Mesodermal cell (in vitro differentiated cells): ENCODE results near the gene DNM1.
"Not testable (repeated sequence)": the region's sequence is repeated elsewhere in the genome, so short reads cannot be mapped to it uniquely, and the experiment has no call there.

Experiments
- H3K27ac ChIP-seq: 2 replicates; pipeline ENCODE4 v1.7.0; 2013; ENCODE audit warnings: mild to moderate bottlenecking, low read depth, low read length, moderate library complexity; ENCODE audit not compliant: severe bottlenecking
- H3K36me3 ChIP-seq: 2 replicates; pipeline ENCODE4 v1.7.1; 2013; ENCODE audit warnings: mild to moderate bottlenecking, low read length, moderate library complexity; ENCODE audit not compliant: control insufficient read depth, insufficient read depth
- H3K4me1 ChIP-seq: one replicate; pipeline ENCODE4 v1.7.1; 2013; ENCODE audit warnings: mild to moderate bottlenecking, low read length; ENCODE audit not compliant: insufficient read depth, control insufficient read depth, poor library complexity, severe bottlenecking
- H3K4me3 ChIP-seq: 2 replicates; pipeline ENCODE4 v1.7.0; 2013; ENCODE audit warnings: low read length, control low read depth, mild to moderate bottlenecking; ENCODE audit not compliant: insufficient read depth, poor library complexity, severe bottlenecking; ENCODE audit errors: extremely low read depth
- H3K9me3 ChIP-seq: 2 replicates; pipeline ENCODE4 v1.7.1; 2013; ENCODE audit warnings: mild to moderate bottlenecking, low read length, moderate library complexity; ENCODE audit not compliant: control insufficient read depth
- WGBS, 2 experiments: methylation state at CpG; one replicate each; pipeline ENCODE4 v1.1.5; 2013; ENCODE audit warnings: missing lambda C conversion rate in 2 of 2; ENCODE audit not compliant: insufficient coverage in 2 of 2; 5-methylcytosine and 5-hydroxymethylcytosine counted together

DNM1 gene

DNA sequence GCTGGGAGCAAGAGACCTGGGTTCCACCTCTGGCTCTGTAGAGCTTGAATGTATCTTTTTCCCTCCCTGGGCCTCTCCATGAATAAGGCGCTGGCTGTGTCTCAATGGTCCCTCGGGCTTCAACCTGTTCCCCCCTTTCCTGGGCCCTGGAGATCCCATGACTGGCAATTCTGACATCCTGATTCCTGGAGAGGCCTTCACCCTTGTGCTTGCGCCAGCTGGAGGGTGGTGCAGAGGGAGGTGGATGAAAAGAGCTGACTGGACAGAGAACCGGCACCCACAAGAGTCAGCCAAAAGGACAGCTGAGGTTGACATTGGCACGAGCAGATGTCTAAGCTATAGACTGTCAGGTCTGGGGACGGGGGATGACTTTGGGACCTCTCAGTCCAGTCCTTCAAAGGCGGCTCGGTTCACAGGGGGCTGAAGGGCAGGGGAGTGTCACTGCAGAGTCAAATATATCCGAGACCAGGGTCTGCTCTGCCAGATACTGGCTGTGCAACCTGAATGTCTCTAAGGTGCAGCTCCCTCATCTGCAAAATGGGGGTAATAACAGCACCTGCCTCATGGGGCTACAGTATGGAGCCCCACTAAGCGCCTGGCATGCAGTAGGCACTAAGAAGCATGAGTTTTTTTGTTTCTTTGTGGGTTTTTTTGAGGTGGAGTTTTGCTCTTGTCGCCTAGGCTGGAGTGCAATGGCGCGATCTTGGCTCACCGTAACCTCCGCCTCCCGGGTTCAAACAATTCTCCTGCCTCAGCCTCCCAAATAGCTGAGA is 13.8 kb downstream of the DNM1 start:
- Histone ChIP-seq H3K36me3 (peaks cover 17% of the 10 kb centered on the region), H3K4me3 (no peak overlapping the region), H3K4me1 (peaks cover 14% of the 10 kb centered on the region), H3K9me3 (no peaks in the 10 kb centered on the region), H3K27ac (no peak overlapping the region)
- WGBS, 2 experiments: 94 to 97% methylated on average over 9 to 15 of the region's 16 CpGs

DNA sequence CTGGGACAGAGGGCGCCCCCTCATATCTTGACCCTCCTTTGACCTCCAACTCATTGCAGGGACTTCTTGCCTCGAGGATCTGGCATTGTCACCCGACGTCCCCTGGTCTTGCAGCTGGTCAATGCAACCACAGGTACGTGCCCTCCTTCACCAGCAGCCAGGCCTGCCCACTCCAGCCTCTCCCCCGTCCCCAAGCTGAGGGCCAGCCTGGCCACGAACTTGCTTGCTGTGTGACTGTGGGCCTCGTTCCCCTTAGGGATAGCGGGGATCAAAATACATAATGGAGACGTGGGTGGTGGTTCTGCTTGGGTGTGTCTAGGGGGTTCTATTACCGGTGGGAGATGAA is 15.0 kb downstream of the DNM1 start:
- Histone ChIP-seq H3K4me1 (peaks cover 14% of the 10 kb centered on the region), H3K36me3 (peaks cover 28% of the 10 kb centered on the region), H3K9me3 (no peaks in the 10 kb centered on the region), H3K27ac (no peak overlapping the region), H3K4me3 (no peak overlapping the region)
- WGBS, 2 experiments: 91 to 94% methylated on average over 7 to 8 of the region's 11 CpGs

DNA sequence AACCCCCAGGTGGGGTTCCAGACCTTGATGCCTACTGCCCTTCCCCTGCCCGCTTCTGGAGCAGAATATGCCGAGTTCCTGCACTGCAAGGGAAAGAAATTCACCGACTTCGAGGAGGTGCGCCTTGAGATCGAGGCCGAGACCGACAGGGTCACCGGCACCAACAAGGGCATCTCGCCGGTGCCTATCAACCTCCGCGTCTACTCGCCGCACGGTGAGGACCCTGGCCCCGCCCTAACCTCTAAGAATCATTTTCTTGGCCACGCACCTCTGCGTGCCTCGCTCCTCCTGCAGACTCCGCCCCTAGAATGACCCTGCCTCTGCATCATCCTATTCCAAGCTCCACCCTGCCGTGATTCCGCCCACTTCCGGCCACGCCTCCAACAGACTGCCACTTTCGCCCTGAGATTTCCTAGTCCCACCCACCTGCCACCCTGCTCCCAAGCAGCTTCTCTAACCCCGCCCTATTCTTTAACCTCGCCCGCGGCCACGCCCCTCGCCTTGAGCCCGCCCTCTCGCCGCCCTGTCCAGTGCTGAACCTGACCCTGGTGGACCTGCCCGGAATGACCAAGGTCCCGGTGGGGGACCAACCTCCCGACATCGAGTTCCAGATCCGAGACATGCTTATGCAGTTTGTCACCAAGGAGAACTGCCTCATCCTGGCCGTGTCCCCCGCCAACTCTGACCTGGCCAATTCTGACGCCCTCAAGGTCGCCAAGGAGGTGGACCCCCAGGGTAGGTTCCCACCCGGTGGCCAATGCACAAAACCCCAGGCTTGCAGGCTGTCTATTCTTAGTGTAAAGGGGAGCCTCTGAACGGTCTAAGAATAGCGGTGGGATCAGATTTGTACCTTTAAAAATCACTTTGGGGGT is 15.6 kb downstream of the DNM1 start:
- Histone ChIP-seq H3K36me3 (peaks cover 30% of the 10 kb centered on the region), H3K27ac (no peak overlapping the region), H3K4me1 (peaks cover 14% of the 10 kb centered on the region), H3K9me3 (no peaks in the 10 kb centered on the region), H3K4me3 (no peak overlapping the region)
- WGBS, 2 experiments: 60 to 63% methylated on average over 42 to 45 of the region's 47 CpGs

DNA sequence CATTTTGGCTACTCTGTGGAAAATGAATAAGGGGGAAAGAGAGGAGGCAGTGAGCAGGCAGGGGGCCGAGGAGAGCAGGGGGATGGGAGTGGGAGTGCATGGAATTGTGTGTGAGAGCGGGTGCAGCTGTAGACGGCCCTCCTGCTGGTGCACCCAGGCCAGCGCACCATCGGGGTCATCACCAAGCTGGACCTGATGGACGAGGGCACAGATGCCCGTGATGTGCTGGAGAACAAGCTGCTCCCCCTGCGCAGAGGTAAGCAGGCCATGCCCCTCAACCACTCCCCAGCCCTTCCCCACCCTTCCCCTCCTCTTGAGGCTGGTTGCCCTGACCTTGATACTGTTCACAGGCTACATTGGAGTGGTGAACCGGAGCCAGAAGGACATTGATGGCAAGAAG is 16.7 kb downstream of the DNM1 start:
- Histone ChIP-seq H3K4me1 (peaks cover 10% of the 10 kb centered on the region), H3K4me3 (no peak overlapping the region), H3K9me3 (no peaks in the 10 kb centered on the region), H3K36me3 (peaks cover 33% of the 10 kb centered on the region), H3K27ac (no peak overlapping the region)
- WGBS, 2 experiments: 99 to 100% methylated on average over 6 to 7 of the region's 9 CpGs

DNA sequence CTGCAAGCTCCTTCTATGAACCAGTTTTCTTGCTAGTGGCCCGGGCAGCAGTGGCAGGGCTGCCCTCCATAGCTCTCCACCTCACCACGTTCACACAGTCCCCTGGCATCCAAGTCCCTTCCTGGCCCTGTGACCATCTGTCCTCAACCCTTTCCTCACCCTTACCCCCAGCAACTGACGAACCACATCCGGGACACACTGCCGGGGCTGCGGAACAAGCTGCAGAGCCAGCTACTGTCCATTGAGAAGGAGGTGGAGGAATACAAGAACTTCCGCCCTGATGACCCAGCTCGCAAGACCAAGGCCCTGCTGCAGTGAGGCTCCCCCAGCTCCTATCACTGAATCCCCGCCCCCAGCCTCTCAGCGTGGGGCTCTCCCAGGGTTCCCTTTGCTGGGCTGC is 18.8 kb downstream of the DNM1 start:
- no peak overlapping the region for H3K27ac ChIP-seq
- 92 to 95% methylated on average over 6 of the region's 10 CpGs for WGBS, 2 experiments
- H3K9me3 ChIP-seq: no peaks in the 10 kb centered on the region
- no peaks in the 10 kb centered on the region for H3K4me1 ChIP-seq
- H3K4me3 ChIP-seq: no peak overlapping the region
- peaks cover 33% of the 10 kb centered on the region for H3K36me3 ChIP-seq

DNA sequence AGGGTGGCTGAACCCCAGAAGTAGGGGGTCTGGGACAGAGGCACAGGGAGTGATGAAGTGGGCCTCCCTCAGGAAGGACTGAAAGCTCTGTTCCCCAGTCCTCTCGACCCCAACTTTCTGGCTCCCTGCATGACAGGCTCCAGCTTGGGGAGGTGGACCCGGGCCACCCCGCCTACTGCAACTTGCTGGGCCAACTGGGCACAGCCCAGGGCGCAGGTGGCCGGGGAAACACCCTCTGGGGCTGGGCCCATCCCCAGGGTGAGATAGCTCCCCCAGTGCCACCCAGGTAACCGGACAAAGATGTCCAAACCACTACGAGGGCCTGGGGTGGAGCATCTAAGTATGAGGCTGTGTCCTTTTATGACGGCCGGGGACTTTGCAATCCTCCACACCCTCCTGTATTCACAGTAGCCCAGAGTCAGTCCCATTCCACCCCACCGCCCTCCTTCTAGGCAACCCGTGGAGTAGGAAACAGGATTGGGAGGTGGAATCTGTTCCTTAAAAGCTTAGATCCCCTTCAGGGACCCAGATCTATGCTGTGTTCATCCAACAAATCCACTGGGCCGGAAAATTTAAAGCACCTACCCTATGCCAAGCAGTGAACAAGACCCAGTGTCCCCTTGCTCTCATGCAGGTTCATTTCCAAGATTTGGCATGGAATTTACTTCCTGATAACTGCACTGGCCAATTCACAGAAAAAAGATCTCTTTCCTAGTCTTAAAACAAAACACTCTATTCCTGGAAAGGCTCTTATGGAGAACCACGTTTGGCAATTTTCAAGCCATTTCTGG is 19.9 kb downstream of the DNM1 start:
- H3K27ac ChIP-seq: no peak overlapping the region
- H3K4me1 ChIP-seq: no peaks in the 10 kb centered on the region
- peaks cover 33% of the 10 kb centered on the region for H3K36me3 ChIP-seq
- WGBS, 2 experiments: 87 to 92% methylated on average over 8 of the region's 13 CpGs
- no peaks in the 10 kb centered on the region for H3K9me3 ChIP-seq
- H3K4me3 ChIP-seq: no peak overlapping the region

DNA sequence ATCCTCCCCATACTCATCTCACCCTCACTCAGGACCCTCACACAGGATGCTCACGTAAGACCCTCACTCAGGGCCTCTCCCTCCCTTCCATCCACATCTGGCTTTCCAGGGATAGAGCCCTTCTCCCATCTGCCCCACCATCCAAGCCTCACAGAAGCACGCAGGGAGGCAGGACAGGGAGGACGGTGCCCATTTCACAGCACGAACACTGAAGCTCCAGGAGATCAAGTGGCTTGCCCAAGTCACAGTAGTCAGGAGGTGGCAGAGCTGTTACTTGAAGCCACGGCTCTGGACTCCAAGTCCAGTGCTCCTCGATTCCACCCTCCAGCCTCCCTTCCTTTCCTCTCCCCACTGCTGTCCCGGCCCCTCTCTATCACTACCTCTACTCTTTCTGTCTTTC is 21.7 kb downstream of the DNM1 start:
- Histone ChIP-seq H3K27ac (no peak overlapping the region), H3K9me3 (no peaks in the 10 kb centered on the region), H3K36me3 (peaks cover 29% of the 10 kb centered on the region), H3K4me3 (no peak overlapping the region), H3K4me1 (no peaks in the 10 kb centered on the region)
- WGBS, 2 experiments: 96 to 97% methylated on average over 5 to 6 of the region's 7 CpGs

DNA sequence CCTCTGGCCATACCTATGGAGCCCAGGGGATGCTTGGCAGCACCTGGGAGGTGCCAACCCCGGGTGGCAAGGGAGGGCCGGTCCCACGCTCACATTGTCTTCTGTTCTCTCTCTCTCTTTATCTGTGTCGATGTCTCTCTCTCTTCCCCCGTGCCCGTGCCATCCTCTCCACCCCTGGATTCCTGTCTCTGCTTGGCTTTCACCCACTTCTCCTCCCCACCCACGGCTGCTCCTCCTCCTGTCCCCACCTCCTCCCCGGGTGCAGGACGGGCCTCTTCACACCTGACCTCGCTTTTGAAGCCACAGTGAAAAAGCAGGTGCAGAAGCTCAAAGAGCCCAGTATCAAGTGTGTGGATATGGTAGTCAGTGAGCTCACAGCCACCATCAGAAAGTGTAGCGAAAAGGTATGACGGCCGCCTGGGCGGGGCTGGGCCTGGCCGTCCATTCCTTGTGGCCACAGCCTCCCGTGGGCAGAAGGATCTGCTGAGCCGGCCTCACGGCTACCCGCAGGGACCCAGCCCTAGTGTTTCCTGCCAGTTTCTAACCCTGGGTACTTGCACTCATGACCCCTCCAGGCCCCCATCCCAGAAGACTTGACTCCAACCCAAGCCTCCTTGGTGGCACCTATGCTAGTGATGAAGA is 22.7 kb downstream of the DNM1 start:
- WGBS, 2 experiments: 97 to 98% methylated on average over 11 to 17 of the region's 19 CpGs
- Histone ChIP-seq H3K4me3 (no peak overlapping the region), H3K4me1 (no peaks in the 10 kb centered on the region), H3K27ac (no peak overlapping the region), H3K9me3 (no peaks in the 10 kb centered on the region), H3K36me3 (peaks cover 25% of the 10 kb centered on the region)

DNA sequence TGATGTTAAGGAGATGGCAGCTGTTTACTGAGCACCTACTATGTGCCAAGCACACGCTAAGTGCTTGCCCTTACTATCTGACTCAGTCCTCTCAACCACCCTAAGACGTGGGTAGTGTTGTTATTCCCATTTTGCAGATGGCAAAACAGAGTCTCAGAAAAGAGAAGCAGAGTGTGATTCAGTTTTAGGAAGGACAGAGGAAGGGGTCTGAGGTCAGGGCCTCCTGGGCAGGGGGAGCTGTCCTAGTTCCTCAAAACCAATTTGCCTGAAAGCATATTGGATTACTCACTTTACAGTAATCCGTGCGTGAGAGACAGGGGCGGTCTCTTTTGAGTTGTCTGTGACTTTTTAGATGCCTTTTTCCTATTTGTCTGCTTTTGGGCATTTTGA is 23.2 kb downstream of the DNM1 start:
- no peak overlapping the region for H3K27ac ChIP-seq
- no peaks in the 10 kb centered on the region for H3K4me1 ChIP-seq
- no peaks in the 10 kb centered on the region for H3K9me3 ChIP-seq
- H3K36me3 ChIP-seq: peaks cover 23% of the 10 kb centered on the region
- 96 to 100% methylated on average over 4 to 5 of the region's 5 CpGs for WGBS, 2 experiments
- no peak overlapping the region for H3K4me3 ChIP-seq

DNA sequence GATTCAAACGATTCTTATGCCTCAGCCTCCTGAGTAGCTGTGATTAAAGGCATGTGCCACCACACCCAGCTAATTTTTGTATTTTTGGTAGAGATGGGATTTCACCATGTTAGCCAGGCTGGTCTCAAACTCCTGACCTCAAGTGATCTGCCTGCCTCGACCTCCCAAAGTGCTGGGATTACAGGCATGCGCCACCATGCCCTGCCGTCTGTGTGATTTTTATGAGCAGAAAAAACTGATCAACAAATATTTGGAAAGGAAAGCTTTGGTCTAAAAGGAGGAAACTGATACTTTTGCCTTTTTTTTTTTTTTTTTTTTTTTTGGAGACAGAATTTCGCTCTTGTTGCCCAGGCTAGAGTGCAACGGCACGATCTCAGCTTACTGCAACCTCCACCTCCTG is 27.7 kb downstream of the DNM1 start:
- H3K36me3 ChIP-seq, H3K4me1 ChIP-seq, H3K9me3 ChIP-seq, H3K4me3 ChIP-seq, H3K27ac ChIP-seq: not testable (repeated sequence)
- WGBS, 2 experiments: 83 to 92% methylated on average over 3 to 4 of the region's 7 CpGs
